Astrocyte (in vitro differentiated cells and primary cell): ENCODE measurements around the gene ARTN. TPM values are rescaled to one million over a fixed set of nuclear protein-coding genes. Genes with fewer than 3 reads are reported as not detected.
A peak's percentile ranks its signal among the peaks of the same experiment; 100 is the strongest.

Source experiments
- DNase-seq: peaks from one replicate; pipeline ENCODE4 v3.0.0-alpha.2; 2010; ENCODE audit warnings: low read depth
- FAIRE-seq: peaks from 2 replicates; lab custom pipeline; 2011; peaks lifted over from hg19 to GRCh38; lab: Jason Lieb, UNC
- H2AFZ ChIP-seq: 2 replicates; pipeline ENCODE4 v1.6.0; 2012; ENCODE audit warnings: low read depth, low read length, inconsistent platforms
- H3K27ac ChIP-seq: 2 replicates; pipeline ENCODE4 v1.5.1; 2011; ENCODE audit warnings: low read depth, low read length, inconsistent platforms
- H3K27me3 ChIP-seq: 2 replicates; pipeline ENCODE4 v1.6.0; 2011; ENCODE audit warnings: low read length, inconsistent platforms; ENCODE audit not compliant: insufficient read depth
- H3K36me3 ChIP-seq: 2 replicates; pipeline ENCODE4 v1.5.1; 2011; ENCODE audit warnings: low read length, inconsistent platforms; ENCODE audit not compliant: insufficient read depth
- H3K4me1 ChIP-seq: 2 replicates; pipeline ENCODE4 v1.5.1; 2011; ENCODE audit warnings: low read length, inconsistent platforms; ENCODE audit not compliant: insufficient read depth
- H3K4me2 ChIP-seq: 2 replicates; pipeline ENCODE4 v1.6.0; 2012; ENCODE audit warnings: low read length, inconsistent platforms
- H3K4me3 ChIP-seq: 2 replicates; pipeline ENCODE4 v1.5.1; 2011; ENCODE audit warnings: low read depth, mild to moderate bottlenecking, low read length, inconsistent platforms; ENCODE audit not compliant: insufficient read depth
- H3K79me2 ChIP-seq: 2 replicates; pipeline ENCODE4 v1.6.0; 2012; ENCODE audit warnings: mild to moderate bottlenecking, low read length, inconsistent platforms; ENCODE audit not compliant: insufficient read depth
- H3K9ac ChIP-seq: 2 replicates; pipeline ENCODE4 v1.6.0; 2012; ENCODE audit warnings: mild to moderate bottlenecking, low read length, inconsistent platforms
- H3K9me3 ChIP-seq: 2 replicates; pipeline ENCODE4 v1.5.1; 2012; ENCODE audit warnings: low read depth, mild to moderate bottlenecking, low read length, inconsistent platforms; ENCODE audit not compliant: insufficient read depth
- H4K20me1 ChIP-seq: 2 replicates; pipeline ENCODE4 v1.6.0; 2012; ENCODE audit warnings: low read length, inconsistent platforms; ENCODE audit not compliant: insufficient read depth
- H3K27ac Mint-ChIP-seq: one replicate; pipeline ENCODE4 v1.8.0; 2021; ENCODE audit warnings: mild to moderate bottlenecking, mixed read lengths; ENCODE audit not compliant: unreplicated experiment
- H3K27me3 Mint-ChIP-seq: one replicate; pipeline ENCODE4 v1.8.0; 2021; ENCODE audit warnings: low read depth, mixed read lengths; ENCODE audit not compliant: unreplicated experiment
- H3K36me3 Mint-ChIP-seq: one replicate; pipeline ENCODE4 v1.8.0; 2021; ENCODE audit warnings: low read depth, mixed read lengths; ENCODE audit not compliant: unreplicated experiment
- H3K4me1 Mint-ChIP-seq: one replicate; pipeline ENCODE4 v1.8.0; 2021; ENCODE audit warnings: low read depth, mixed read lengths; ENCODE audit not compliant: unreplicated experiment
- H3K4me3 Mint-ChIP-seq: one replicate; pipeline ENCODE4 v1.8.0; 2021; ENCODE audit warnings: mild to moderate bottlenecking, moderate library complexity, mixed read lengths; ENCODE audit not compliant: unreplicated experiment
- H3K9me3 Mint-ChIP-seq: one replicate; pipeline ENCODE4 v1.8.0; 2021; ENCODE audit warnings: mild to moderate bottlenecking, mixed read lengths; ENCODE audit not compliant: unreplicated experiment
- CTCF ChIP-seq: IDR thresholded peaks from 2 replicates; pipeline ENCODE4 v1.5.1; 2011; ENCODE audit warnings: low read depth, mild to moderate bottlenecking, inconsistent platforms, low read length, moderate library complexity; ENCODE audit not compliant: insufficient read depth
- EZH2 ChIP-seq: IDR thresholded peaks from 2 replicates; pipeline ENCODE4 v1.6.1; 2012; ENCODE audit warnings: mild to moderate bottlenecking, low read length, inconsistent platforms; ENCODE audit not compliant: insufficient read depth
- total RNA-seq: library from RNA; stranded (reverse); gene quantifications from 2 replicates; pipeline ENCODE4 v1.2.1, GENCODE V29; 2021

The ARTN gene
- total RNA-seq, 1 donor from 2014 or later = 1.5 TPM

- TF ChIP-seq EZH2 (no peak), CTCF (no peak)
- no peak overlapping the region for H2AFZ ChIP-seq
- H3K27me3 ChIP-seq = no peaks in the 10 kb centered on the region
- H3K9me3 Mint-ChIP-seq = peaks cover 3% of the 10 kb centered on the region
- peak overlapping the region; percentile 58 for H3K27ac Mint-ChIP-seq
- peaks cover 25% of the 10 kb centered on the region for H3K27me3 Mint-ChIP-seq
- no peak overlapping the region for H3K9ac ChIP-seq
- no peaks in the 10 kb centered on the region for H3K9me3 ChIP-seq
- no peak overlapping the region for H3K4me3 ChIP-seq
- H3K4me1 Mint-ChIP-seq = peaks cover 13% of the 10 kb centered on the region
- no peaks in the 10 kb centered on the region for H4K20me1 ChIP-seq
- H3K36me3 Mint-ChIP-seq = peaks cover 4% of the 10 kb centered on the region
- DNase-seq = no peak
- no peak overlapping the region for H3K4me2 ChIP-seq
- no peak for FAIRE-seq
- no peaks in the 10 kb centered on the region for H3K79me2 ChIP-seq
- no peak overlapping the region for H3K4me3 Mint-ChIP-seq
- H3K36me3 ChIP-seq = peaks cover 3% of the 10 kb centered on the region
- peaks cover 12% of the 10 kb centered on the region for H3K4me1 ChIP-seq
- no peak overlapping the region for H3K27ac ChIP-seq
Observed at GRCh38 chr1:43910343-43910742, 23.3 kb upstream of the ARTN start.

DNA sequence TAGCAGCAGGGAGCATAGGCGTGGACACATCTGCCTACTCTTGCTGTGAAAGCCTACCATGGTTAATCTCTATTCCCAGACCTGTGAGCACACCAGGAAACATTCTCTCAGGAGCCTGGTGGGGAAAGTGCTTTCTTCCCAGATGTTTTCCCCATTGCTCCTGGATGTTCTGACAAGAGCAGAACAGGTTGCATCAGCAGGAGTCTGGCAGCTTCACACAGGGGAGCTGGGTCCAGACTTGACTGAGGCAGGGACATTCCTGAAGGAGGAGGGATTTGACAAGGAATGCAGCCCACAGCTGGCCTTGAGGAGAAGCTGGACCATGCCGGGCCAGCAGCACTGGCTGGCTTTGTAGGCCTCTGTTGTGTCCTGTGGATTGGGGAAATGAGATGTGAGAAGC is 21.0 kb upstream of the ARTN start:
- DNase-seq (peak; percentile 64), FAIRE-seq (no peak)
- H3K36me3 Mint-ChIP-seq = peaks cover 2% of the 10 kb centered on the region
- no peaks in the 10 kb centered on the region for H3K9me3 ChIP-seq
- peaks cover 13% of the 10 kb centered on the region for H3K4me1 Mint-ChIP-seq
- no peaks in the 10 kb centered on the region for H4K20me1 ChIP-seq
- H3K4me2 ChIP-seq = no peak overlapping the region
- H3K79me2 ChIP-seq = no peaks in the 10 kb centered on the region
- H3K27me3 Mint-ChIP-seq = peaks cover 17% of the 10 kb centered on the region
- H3K27ac ChIP-seq = no peak overlapping the region
- H3K4me1 ChIP-seq = peaks cover 12% of the 10 kb centered on the region
- H3K27me3 ChIP-seq = no peaks in the 10 kb centered on the region
- no peak overlapping the region for H2AFZ ChIP-seq
- H3K4me3 Mint-ChIP-seq = no peak overlapping the region
- no peak overlapping the region for H3K4me3 ChIP-seq
- H3K36me3 ChIP-seq = peaks cover 3% of the 10 kb centered on the region
- TF ChIP-seq CTCF (no peak), EZH2 (no peak)
- no peak overlapping the region for H3K9ac ChIP-seq
- peak overlapping the region; percentile 79 for H3K27ac Mint-ChIP-seq
- H3K9me3 Mint-ChIP-seq = no peaks in the 10 kb centered on the region

DNA sequence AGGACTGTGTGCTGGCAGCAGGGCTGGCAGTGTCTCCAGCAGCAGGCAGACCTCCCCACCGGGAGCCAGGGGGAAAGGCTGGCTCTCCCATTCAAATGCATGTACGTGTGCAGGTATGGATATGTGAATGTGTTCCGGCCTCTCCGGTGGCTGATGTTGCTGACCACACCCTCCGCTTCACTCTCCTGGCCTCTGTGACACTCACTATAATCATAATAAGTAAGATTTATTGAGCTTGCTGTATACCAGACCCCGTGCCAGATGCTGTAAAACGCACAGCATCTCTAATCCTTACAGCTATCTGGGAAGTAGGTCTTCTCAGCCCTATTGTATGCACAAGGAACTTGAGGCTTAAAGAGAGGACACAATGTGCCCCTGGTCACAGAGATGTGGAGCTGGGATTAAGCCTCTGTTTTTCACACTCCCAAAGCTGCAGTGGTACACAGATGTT is 20.5 kb upstream of the ARTN start:
- no peak for DNase-seq
- no peak overlapping the region for H3K4me2 ChIP-seq
- H3K9me3 ChIP-seq = no peaks in the 10 kb centered on the region
- Mint-ChIP-seq H3K36me3 (peaks cover 2% of the 10 kb centered on the region), H3K27me3 (peaks cover 12% of the 10 kb centered on the region), H3K4me3 (no peak overlapping the region), H3K4me1 (peaks cover 13% of the 10 kb centered on the region), H3K9me3 (no peaks in the 10 kb centered on the region), H3K27ac (peak overlapping the region; percentile 79)
- no peaks in the 10 kb centered on the region for H3K79me2 ChIP-seq
- no peak overlapping the region for H3K4me3 ChIP-seq
- H3K4me1 ChIP-seq = peaks cover 12% of the 10 kb centered on the region
- no peak overlapping the region for H3K9ac ChIP-seq
- H4K20me1 ChIP-seq = no peaks in the 10 kb centered on the region
- no peak for FAIRE-seq
- H3K36me3 ChIP-seq = peaks cover 3% of the 10 kb centered on the region
- no peak overlapping the region for H2AFZ ChIP-seq
- TF ChIP-seq CTCF (no peak), EZH2 (no peak)
- no peak overlapping the region for H3K27ac ChIP-seq
- no peaks in the 10 kb centered on the region for H3K27me3 ChIP-seq
